Measurements from ENCODE around the gene PRDX2.
A peak's percentile ranks its signal among the peaks of the same experiment; 100 is the strongest.

Gene PRDX2

GRCh38 chr19:12779162-12779993 lies 22.2 kb downstream of the PRDX2 start:
- DNase-seq: no peak

- no peak for DNase-seq
Observed at GRCh38 chr19:12778905-12779161, 22.8 kb downstream of the PRDX2 start.

- no peak for DNase-seq
Observed at GRCh38 chr19:12778017-12778904, 23.3 kb downstream of the PRDX2 start.

- no peak for DNase-seq
Observed at GRCh38 chr19:12777217-12778016, 24.2 kb downstream of the PRDX2 start.

- no peak for DNase-seq
Observed at GRCh38 chr19:12774588-12775555, 26.7 kb downstream of the PRDX2 start, which contains the start of gene HOOK2. Gene HOOK2 (minus strand): TSS chr19:12775552. CDS start chr19:12775449, 103 bp downstream.

- DNase-seq: no peak
Observed at GRCh38 chr19:12773571-12773970, 28.0 kb downstream of the PRDX2 start.

GRCh38 chr19:12772323-12772722 lies 29.3 kb downstream of the PRDX2 start:
- DNase-seq: no peak

- no peak for DNase-seq
Observed at GRCh38 chr19:12770922-12771321, 30.7 kb downstream of the PRDX2 start.

- DNase-seq: no peak
Observed at GRCh38 chr19:12769689-12770088, 31.9 kb downstream of the PRDX2 start.

GRCh38 chr19:12767666-12768065 lies 33.9 kb downstream of the PRDX2 start:
- no peak for DNase-seq

GRCh38 chr19:12767150-12767549 lies 34.5 kb downstream of the PRDX2 start:
- no peak for DNase-seq

GRCh38 chr19:12766051-12766521 lies 35.5 kb downstream of the PRDX2 start:
- DNase-seq: peak; percentile 27

- DNase-seq: no peak
Observed at GRCh38 chr19:12764698-12765097, 36.9 kb downstream of the PRDX2 start.

- DNase-seq: no peak
Observed at GRCh38 chr19:12763100-12763499, 38.5 kb downstream of the PRDX2 start.

- DNase-seq: no peak
Observed at GRCh38 chr19:12759686-12760085, 41.9 kb downstream of the PRDX2 start.

GRCh38 chr19:12757544-12758274 lies 43.9 kb downstream of the PRDX2 start:
- DNase-seq: peak; percentile 48

- DNase-seq: no peak
Observed at GRCh38 chr19:12756150-12756883, 45.3 kb downstream of the PRDX2 start.

- DNase-seq: no peak
Observed at GRCh38 chr19:12754465-12755196, 47.0 kb downstream of the PRDX2 start.

- DNase-seq: no peak
Observed at GRCh38 chr19:12752056-12752781, 49.4 kb downstream of the PRDX2 start.

Data from GOT3 (cell line).